GM19099 (cell line): Measurements from ENCODE around the gene GRB10.

Source experiments
- POLR2A ChIP-seq: IDR thresholded peaks from 3 replicates; pipeline ENCODE4 v1.6.1; 2011; ENCODE audit warnings: low read depth; ENCODE audit not compliant: insufficient read length; ENCODE audit errors: extremely low read depth

Gene GRB10

DNA sequence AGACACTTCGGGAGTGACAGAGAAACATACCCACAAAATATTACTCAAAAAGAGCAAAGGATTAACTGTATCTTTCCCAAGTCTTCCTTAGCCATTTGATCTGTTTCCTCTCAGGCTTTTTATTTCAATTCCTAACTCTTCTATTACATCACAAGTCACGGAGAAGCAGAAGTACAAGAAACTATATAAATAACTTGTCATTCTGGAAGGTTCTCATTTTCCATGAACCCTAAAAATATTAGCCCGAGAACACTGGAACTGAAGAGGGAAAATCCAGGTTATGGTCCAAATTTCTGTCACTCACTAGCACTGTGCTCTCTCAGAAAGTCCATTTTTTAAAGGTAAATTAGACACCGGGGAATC, 98.0 kb downstream of the GRB10 start:
- TF ChIP-seq POLR2A: no peak

DNA sequence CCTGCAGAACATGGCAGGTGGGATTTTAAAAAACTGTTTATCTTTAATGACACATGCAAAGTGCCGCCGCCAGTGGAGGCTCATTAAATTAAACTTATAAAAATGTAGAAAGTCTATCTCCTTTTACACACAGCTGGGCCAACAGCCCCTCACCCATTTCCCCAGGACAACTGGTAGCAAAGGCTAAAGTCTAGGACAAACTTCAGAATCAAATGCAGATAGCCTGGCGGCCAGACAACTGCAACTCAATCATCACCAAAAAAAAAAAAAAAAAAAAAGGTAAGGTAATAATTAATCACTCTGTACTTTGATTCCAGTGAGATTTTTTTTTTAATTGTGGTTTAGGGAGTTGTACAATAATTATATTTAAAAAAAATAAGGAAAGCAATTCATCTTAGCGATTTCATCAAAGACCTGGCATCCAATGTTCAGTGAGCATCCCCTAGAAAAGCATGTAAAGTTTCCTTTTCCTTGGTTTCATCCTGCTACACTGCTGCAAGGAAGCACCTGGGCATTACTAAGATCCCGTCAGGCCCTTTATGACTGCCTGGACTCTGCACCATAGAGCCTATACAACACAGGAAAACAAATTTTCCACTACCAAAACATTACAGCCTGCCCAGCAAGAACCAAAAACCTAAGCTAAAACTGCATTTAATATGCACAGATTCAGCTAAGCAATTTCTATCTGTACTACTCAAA, 98.5 kb downstream of the GRB10 start:
- no peak for TF ChIP-seq POLR2A

DNA sequence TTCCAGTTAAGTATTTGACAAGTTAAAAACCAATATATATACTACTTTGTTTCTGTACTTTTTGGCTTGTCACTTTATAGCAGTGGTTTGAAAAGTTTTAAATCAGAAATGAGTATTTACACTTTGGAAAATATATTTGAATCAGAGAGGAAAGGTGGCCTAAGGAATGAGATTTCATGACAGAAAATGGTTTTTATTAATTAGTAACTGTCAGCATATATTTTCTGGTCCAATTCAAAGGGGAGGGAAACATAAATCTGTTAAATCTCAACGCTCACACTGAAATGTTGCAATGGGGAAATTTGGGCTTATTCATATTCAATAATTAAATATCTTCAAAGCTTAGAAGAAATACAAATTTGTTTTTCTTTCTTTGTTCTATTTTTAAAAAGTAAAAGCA, 100.1 kb downstream of the GRB10 start:
- no peak for TF ChIP-seq POLR2A

DNA sequence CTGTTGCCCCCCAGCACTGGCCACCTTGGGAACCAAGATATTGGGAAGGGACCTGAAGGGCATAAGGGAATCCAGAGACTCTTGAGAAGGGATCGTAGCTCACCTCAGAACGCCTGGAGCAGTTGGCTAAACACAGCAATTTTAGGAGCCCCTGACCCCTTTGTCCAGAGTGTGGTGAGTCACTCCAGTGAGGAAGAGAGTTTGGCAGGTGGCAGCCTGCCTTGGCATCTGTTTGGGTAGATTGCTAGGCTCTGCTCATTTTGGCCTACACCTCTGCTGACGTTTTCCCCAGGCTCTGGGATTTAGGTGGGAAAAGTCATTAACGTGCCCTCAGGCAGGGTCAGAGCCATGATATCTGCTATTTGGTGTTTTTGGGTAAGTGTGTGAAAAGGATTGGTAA, 100.6 kb downstream of the GRB10 start:
- no peak for TF ChIP-seq POLR2A

DNA sequence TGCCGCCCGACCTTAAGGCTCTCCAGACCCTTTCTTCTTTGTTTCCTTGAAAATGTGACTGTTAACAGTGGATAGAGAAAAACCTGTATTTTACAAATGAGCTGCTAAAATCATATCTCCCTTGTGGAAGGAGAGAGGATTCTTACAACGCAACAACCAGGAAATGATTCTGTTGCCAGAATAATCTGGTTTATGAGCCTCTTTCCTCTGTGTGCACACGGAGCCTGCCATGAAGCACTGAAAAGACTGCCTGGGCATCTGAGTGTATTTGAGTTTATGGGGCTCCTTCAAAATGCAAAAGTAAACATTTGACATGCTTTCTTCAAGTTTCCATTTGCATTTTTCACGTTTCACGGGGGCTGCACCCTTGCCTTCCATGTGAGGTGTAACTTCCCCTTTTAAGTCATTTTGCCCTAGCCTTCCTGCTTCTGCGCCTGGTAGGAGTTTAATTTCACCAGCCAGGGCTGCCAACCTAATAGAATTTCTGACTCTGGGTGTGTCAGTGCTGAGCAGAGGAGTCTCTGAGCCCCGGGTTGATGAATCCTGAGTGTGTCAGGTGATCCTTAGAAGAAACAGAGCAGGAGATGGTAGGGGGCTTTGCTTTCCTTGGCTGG, 101.2 kb downstream of the GRB10 start:
- TF ChIP-seq POLR2A: no peak

DNA sequence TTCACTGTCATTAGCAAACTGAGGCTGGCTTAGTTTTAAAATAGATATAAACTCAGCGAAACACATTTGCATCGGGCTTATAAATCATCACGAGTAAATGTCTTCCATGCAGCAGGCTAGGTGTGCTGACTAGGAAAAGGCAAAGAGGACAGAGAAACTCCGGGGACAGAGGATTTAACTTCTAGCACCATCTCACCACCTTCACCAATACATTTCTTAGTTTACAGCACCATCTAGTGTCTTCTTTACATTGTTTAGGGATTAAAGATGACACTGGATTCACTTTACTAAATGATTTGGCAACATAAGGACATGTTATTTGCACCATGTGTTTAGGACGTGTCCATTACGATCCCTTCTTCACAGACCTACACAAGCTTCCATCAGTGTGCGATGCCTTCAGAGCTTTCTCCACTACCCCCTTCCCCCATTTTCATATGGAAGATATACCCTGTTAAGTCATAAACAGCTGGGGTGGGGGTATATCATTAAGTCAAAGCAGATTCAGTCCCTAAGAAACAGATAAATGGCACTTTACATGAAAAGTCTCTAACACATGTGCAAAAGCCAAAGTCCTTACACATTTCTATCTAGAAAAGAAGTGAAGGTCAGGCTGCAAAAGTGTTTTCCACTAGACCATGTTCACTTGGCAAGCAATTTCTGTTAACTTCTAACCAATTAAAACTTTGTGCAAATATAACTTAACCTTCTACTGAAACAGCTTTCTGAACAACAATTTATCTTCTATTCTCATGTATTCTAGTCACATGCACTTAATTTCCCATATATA, 103.3 kb downstream of the GRB10 start:
- TF ChIP-seq POLR2A: no peak

DNA sequence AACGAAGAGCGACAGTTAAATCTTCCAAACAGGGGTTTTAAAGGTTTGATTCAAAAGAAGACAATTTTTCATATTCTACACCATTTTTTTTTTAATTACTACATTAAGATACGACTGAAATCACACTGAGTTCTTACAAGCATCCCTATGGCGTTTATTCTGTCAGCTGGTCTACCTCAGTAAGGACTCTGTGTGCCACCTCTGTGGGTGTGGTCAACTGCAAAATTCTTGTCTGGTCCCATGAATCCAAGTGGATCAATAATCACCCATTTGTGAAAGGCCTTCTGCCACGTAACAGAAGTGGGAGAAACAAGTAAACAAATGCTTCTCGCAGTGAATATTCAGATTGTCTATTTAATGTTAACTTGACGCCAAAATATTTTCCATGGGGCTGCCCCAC, 104.1 kb downstream of the GRB10 start:
- TF ChIP-seq POLR2A: no peak

DNA sequence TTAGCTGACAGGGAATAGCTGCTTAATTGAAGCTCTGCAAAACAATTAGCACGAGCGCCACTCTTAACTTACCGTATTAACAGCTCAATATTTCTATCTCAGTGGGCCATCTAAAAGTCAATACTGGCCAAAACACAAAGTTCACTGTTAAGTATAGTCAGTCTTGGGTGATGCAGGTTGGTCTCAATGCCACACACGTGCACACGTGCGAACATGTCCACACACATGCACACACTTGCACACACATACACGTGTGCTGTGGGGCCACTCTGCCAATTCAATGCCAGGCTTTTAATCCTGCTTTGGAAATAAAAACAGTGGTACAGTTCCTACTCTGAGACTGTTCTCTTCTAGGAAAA, 105.1 kb downstream of the GRB10 start:
- TF ChIP-seq POLR2A: no peak

DNA sequence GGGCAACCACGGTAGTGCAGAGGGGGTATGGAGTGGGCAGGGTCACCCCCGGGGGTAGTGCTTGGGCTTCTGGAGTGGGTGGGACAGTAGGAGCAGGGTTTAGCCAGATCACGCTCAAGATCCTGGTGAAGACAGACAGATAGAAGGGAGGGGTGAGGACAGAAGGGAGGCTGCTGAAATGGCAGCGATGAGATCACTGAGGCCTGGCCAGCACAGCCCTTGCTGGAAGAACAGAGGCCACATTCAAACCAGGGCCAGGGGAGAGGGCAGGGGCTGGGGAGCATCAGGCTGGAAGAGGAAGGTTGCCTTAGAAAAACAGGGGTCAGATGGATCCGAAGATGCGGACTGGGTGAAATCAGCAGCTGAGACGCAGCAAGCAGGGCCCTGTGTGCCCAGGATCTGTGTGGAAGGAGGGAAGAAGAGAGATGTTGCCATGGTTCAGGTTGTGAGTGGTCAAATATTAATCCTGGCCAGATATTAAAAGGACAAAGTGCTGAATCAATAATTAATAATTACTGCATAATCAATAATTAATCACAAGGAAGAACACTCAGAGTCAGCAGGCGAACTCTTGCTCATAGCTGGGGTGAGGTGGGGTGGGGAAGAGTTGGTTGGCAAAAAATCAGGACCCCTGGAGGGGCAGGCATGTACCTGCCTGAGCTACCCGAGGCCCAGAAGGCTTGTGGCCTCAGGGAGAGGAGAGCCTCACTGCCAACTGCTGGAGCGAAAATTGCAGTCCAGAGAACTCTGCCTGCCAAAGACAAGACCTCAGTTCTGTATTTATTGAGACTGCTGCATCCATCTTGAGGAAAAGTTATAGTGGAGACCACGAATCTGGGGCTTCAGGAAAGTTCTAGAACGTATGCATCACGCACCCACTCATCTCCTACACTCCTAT, 105.7 kb downstream of the GRB10 start:
- no peak for TF ChIP-seq POLR2A

DNA sequence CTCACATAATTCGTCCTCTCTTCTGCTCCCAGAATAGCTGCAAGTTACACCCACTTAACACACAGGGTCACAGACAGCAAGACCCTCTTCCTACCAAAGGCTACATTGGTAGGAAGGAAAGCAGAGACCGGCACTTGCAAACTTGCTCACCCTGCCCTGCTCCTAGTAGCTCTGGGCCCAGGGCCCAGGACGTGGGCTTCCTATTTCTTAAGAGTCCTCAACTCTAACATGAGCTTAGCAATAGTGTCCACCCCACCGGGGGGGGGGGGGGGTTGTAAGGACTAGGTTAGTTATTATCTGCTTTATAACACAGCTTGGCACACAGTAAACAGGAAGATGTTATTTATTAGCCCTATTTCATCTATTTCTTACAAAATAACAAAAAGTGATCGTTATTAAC, 106.6 kb downstream of the GRB10 start:
- no peak for TF ChIP-seq POLR2A

DNA sequence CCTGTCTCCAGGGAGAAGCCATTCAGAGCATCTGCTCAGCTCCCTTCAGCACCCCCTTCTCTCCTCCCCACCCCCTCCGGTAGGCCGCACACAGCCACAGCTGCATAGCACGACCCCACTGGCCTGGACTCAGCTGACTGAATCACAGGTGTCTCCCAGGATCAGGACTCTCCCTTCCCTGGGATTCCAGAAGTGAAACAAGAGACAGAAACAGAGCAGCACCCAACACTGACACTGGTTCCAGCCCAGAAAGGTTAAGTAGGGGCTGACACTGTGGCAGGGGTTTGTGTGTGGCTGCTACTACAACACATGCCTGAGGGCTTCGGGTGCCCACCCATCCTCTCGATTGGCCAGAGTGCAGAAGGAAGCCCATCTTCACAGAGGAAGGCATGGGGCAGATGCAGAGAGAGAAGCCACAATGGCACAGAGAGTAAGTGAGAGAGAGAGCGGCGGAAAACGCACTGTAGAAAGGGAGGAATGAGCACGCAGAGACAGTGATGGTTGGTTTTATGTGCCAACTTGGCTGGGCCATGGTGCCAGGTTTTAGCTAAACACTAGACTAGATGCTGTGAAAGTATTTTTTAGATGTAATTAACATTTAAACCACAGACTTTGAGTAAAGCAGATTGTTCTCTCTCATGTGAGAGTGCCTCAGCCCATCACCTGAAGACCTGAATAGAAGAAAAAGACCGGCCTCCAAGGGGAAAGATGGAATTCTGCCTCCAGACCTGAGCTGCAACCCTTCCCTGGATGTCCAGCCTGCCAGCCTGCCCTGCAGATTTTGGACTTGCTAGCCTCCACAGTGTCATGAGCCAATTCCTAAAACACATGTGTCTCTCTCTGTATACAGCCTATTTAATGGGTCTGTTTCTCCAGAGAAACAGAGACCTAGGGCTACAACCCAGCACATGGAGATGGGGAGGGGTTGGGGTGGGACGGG, 107.5 kb downstream of the GRB10 start:
- no peak for TF ChIP-seq POLR2A

DNA sequence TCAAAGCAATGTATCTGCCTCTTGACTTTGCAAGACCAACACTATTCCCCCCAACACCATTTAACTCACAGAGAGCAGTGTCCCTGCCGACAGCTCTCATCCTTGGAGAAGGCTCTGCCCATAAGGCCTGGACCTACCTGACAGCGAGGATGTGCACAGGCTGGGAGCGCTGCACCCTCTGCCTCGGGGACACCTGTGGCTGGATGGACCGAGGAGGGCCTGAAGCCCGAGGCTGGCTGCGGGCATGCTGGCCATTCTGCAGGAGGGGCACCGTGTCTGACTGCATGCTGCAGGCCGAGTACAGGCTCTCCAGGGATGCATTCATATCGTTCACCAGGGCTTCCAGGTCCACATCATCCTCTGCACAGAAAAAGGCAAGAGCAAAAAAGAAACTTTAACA, 108.4 kb downstream of the GRB10 start:
- no peak for TF ChIP-seq POLR2A

DNA sequence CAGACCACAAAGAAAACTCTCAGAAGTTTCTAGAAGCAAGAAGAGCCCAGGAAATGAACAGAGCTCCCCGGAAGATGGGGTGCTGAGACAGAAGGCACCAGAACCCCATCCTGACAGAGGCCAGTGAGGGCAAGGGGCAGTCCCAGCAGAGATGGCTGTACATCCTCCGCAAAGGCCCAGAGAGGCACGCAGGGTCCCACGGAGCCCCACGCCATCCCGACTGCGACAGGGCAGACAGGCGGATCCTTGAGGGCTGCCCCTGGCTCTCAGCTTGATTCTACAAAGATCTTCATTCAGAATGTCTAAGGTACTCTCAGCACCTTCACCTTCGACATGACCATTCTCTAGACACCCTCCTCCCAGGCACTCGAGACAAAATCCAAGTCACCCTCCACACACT, 109.6 kb downstream of the GRB10 start:
- TF ChIP-seq POLR2A: no peak

DNA sequence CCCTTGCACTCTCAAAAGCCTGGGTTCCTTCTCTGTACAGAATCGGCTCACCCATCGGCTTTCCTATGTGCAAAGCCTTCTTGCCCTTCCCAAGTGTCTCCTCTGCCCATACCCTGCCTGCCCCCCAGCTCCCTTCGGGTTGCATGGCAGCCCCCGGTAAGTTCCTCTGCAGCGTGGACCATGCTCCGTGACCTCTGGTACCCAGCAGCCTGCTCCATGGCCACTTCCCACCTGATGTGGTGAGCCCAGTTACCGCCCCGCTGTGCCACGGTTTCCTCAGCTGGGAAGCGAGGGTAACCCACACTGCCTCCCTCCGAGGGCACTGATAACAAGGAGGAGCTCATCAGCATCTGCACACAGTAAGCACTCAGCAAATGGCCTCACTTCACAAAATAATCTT, 110.7 kb downstream of the GRB10 start:
- TF ChIP-seq POLR2A: no peak

DNA sequence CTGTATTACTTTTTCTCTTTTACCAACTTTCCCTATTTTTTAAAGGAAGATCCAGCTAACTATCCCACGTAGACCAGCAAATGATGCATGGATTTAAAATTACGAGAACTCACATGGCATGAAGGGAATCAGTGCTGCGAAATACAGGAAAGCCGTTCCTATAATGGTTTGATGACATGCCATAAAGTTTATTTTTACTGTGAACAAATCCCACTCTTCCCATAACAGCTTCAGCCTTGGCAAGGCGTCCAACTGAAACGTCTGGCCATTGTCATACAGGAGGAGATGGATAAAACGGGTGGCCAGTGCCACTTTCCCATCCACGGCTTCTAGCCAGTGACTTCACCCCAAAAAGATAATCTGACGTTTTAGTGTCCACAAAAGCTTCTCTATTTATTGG, 111.3 kb downstream of the GRB10 start:
- TF ChIP-seq POLR2A: no peak

DNA sequence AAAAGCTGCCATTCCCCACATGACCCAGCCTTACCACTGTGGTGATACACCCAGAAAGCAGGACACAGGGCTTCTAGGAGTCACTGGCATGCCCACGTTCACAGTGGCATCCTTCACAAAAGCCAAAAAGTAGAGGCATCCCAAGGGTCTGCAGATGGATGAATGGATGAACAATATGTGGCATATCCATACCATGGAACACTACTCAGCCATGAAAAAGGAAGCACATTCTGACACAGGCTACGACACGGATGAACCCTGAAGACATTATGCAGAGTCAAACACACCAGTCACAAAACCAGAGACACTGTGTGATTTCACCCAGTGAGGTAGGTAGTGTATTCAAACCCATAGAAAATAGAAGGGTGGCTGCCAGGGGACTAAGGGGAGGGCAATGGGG, 112.8 kb downstream of the GRB10 start:
- TF ChIP-seq POLR2A: no peak
